CD4-positive, alpha-beta T cell treated with Interferon alpha-2 for 1 hour (primary cell): ENCODE measurements around the gene RAB13.

Source experiments
- DNase-seq, 2 donors: peaks; one replicate each; pipeline ENCODE4 v3.0.0-alpha.2; 2020 to 2022

The RAB13 gene

GRCh38 chr1:153932156-153933131 is 53.7 kb downstream of the RAB13 start:
- DNase-seq: no peak
